CD4-positive, alpha-beta T cell treated with Interleukin-1 beta for 1 hour (primary cell): ENCODE data around the gene CEMIP2.
"Not testable (repeated sequence)": the region's sequence is repeated elsewhere in the genome, so short reads cannot be mapped to it uniquely, and the experiment has no call there.

Experiments
- DNase-seq, 2 donors: peaks; one replicate each; pipeline ENCODE4 v3.0.0-alpha.2; 2020 to 2022

The CEMIP2 gene

GRCh38 chr9:71675105-71675856, 93.0 kb downstream of the CEMIP2 start:
- DNase-seq: no peak

GRCh38 chr9:71672573-71672972, 95.7 kb downstream of the CEMIP2 start:
- no peak for DNase-seq

GRCh38 chr9:71671289-71671688, 97.0 kb downstream of the CEMIP2 start:
- no peak for DNase-seq

- no peak for DNase-seq
Observed at GRCh38 chr9:71670121-71670520, 98.2 kb downstream of the CEMIP2 start.

DNA sequence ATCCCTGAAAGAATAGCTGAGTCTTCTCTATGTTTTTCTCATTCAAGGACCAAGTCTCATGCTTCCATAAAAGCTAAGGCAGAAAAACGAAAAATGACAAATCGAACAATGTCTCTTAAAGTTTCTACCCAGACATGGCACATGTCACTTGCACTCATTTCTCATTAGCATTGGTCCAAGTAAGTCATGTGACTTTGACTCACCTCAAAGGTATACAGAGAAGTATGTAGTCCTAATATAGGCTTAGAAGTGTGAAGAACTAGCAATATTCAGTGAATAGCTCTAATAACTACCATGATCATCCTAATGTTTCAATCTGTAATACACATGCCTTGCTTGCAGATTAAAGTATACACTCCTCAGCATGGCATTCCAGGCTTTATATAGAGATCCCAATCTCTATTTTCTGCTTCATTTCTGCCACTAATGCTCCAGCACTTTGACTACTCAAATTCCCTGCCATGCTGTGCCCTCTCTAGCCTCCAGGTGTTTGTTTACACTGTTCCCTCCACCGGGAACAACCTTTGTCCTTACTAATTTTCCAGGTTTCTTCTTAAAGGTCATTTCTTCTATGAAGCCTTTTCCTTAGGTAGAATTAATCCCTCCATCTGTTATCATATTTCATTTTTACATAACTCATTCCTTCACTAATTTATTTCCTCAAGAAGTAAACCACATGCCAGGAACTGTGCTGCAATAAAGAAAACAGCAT, 98.9 kb downstream of the CEMIP2 start:
- DNase-seq: no peak

DNA sequence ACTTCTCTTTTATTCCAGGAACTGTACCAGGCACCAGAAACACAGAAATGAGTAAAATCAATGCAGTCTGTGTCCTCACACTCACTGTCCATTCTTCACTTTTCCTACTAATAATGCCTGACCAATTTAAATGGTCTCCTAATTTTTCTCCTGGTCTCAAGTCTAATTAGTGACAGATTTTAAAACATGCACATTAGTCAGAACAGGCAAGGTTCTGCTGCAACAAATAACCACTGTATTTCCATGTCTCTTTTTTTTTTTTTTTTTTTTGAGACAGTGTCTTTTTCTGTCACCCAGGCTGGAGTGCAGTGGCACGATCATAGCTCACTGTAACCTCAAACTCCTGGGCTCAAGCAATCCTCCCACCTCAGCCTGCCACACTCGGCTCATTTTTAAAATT, 99.6 kb downstream of the CEMIP2 start:
- no peak for DNase-seq

DNA sequence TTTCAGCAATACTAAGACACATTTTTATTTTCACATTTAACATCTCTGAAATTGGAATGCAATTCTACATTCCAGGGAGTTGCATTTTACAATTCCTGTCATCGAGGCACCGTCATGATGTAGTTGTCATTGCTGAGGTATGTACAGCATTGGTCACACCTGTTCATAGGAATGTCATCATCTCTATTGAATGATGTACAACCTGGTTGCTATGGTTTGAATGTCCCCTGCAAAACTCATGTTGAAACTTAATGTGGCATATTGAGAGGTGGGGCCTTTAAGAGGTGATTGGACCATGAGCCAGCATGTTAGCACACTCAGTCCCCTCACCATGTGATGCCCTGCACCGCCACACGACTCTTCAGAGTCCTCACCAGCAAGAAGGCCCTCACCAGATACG, 103.1 kb downstream of the CEMIP2 start:
- no peak for DNase-seq

GRCh38 chr9:71664566-71664965, 103.7 kb downstream of the CEMIP2 start:
- DNase-seq: no peak

- DNase-seq: no peak
Observed at GRCh38 chr9:71663931-71664459, 104.3 kb downstream of the CEMIP2 start.

GRCh38 chr9:71663216-71663615, 105.1 kb downstream of the CEMIP2 start:
- no peak for DNase-seq

DNA sequence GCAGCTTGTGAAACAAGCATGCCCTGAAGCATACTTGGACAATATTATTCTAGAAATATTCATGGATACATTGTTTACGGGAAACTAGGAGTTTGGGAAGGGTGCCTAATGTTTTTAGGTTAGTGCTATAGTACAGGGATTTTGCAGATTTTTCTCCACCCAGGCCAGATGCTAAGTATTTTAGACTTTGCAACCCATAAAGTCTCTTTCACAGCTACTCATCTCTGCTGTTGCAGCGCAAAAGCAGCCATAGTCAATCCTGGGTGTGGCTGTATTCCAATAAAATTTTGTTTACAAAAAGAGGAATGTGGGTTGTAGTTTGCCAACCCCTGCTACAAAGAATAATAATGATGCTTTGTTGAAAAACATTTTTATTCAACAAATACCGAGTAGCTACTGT, 106.2 kb downstream of the CEMIP2 start:
- no peak for DNase-seq

- not testable (repeated sequence) for DNase-seq
Observed at GRCh38 chr9:71657276-71657675, 111.0 kb downstream of the CEMIP2 start.

- DNase-seq: no peak
Observed at GRCh38 chr9:71656496-71656895, 111.8 kb downstream of the CEMIP2 start.

DNA sequence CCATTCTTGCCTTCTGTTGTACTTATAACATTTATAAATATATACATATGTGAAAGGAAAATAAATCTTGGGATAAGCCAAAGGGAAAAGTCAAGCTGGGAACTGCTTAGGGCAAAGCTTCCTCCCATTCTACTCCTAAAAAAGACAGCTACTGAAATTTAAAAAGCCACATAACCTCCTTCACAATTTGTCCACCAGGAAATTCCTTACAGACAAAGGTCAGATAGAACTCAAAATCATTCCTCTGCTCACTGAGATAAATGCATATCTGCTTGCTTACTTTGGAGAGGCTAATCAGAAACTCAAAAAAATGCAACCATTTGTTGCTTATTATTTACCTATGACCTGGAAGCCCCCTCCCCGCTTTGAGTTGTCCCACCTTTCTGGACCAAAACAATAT, 112.5 kb downstream of the CEMIP2 start:
- no peak for DNase-seq

- no peak for DNase-seq
Observed at GRCh38 chr9:71655141-71655540, 113.2 kb downstream of the CEMIP2 start.

GRCh38 chr9:71652480-71652879, 115.8 kb downstream of the CEMIP2 start:
- no peak for DNase-seq

DNA sequence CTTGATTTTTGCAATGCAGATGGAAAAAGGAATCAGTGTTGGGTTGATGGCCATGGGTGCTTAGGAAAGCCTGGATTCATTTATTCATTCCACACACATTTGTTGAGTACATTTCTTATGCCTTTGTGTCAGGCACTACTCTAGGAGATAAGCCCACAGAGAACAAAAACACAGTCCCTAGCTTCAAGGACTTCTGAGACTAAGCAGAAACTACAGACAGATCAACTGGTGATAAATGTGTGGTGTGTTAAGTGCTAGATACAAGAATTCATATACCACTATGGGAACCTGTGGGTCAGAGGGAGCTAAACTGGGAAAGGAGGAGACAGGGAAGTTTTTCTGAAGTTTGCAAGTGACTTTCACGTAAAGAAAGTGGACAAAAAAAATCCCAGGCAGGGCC, 119.9 kb downstream of the CEMIP2 start:
- DNase-seq: no peak

DNA sequence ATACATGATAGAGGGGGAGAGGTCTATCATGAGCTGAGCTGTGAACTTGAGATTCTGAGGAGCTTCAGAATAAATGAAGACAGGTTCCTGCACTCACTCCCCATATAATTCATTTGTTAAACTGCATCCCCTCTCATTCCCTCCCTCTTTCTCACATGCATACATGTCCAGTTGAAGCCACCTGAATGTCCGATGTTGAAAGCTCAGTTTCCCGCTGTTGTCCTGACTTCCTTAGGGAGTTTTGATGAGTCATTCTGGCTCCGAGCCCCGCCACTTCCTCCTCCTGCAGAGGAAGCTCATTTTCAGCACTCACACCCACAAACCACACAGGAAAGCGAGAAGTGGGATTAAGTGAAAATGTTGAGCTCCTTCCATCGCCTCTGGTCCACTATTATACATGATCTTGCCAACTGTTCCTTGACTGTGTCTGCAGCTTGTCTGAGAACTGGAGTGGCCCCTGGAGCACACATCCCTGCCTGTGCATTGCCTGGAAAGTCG, 121.2 kb downstream of the CEMIP2 start:
- DNase-seq: peak; percentile 30 to 46

GRCh38 chr9:71646131-71646530, 122.2 kb downstream of the CEMIP2 start:
- no peak for DNase-seq

- DNase-seq: no peak
Observed at GRCh38 chr9:71644819-71645362, 123.4 kb downstream of the CEMIP2 start.

DNA sequence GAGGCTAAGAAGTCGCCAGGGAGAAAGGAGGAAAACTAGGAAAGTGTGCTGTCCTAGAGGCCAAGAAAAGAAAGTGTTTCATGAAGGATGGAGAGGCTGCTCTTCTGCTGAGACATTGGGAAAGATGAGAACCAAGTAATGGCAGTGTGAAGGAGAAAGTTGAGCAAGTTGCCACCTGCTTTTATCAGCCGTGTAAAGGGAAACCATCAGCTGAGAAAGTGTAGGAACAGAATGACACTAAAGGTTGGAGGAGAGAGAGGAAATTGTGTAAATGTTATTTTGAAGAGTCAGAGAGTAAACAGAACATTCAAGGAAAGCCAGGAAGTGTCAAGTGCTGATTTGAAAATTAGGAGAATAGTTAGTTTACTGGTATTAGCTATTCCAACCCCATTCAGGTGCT, 125.0 kb downstream of the CEMIP2 start:
- no peak for DNase-seq

DNA sequence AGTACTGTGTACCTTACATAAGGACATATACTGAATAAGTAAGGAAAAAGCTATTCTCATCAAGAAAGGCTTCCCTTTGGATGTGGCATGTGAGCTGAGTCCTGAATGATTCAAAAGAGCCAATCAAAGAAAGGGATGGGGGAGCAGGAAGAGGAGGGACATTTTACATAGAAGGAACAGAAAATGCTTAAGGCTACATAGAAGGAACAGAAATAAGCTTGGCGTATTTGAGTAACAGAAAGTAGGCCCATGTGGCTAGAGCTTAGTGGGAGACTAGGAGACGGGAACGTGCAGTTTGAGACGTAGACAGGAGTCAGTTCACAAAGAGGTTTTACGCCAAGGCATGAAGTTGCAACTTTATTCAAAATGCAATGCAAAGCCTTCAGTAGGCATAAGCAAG, 126.3 kb downstream of the CEMIP2 start:
- no peak for DNase-seq

- DNase-seq: peak; percentile 43 to 54
Observed at GRCh38 chr9:71638627-71639026, 129.7 kb downstream of the CEMIP2 start.

GRCh38 chr9:71637926-71638325, 130.4 kb downstream of the CEMIP2 start:
- no peak for DNase-seq
